Esophagus squamous epithelium (tissue), 4 donors: Measurements from ENCODE around the gene METTL2B.

Experiments used
- CTCF ChIP-seq, 6 experiments: fragments of 450-650 bp in 4 of 6; fragments of 200-600 bp in 2 of 6; sonication (generic) in 2 of 6; IDR thresholded peaks; one replicate each; pipeline ENCODE4 v1.5.1; 2016 to 2019; ENCODE audit warnings: antibody characterized with exemption in 6 of 6, mild to moderate bottlenecking in 4 of 6, moderate library complexity in 4 of 6
- POLR2A ChIP-seq, 4 donors: fragments of 450-650 bp; IDR thresholded peaks; one replicate each; pipeline ENCODE4 v1.6.1; 2017; ENCODE audit warnings: antibody characterized with exemption in 4 of 4, mild to moderate bottlenecking in 4 of 4, moderate library complexity in 3 of 4

DNA sequence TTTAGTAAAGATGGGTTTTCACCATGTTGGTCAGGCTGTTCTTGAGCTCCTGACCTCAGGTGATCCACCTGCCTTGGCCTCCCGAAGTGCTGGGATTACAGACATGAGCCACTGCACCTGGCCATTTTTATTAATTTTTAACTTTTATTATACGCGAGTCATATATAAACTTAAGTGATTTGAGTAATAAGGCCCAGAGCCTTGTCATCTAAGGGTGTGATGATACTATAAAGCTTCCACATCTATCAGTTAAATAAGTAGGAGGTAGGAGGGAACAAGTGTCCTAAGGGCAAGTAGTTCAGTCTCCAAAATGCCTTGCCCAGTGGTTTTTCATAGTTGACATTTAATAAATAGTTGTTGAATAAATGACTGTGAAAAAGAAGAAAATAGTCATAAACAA, 34.2 kb upstream of the METTL2B start:
- TF ChIP-seq CTCF (IDR thresholded peaks at IDR 0.05): no peak
- TF ChIP-seq POLR2A (IDR thresholded peaks at IDR 0.05): no peak
